HG03095 (cell line): Measurements from ENCODE around the gene MYOF.
"Not testable (repeated sequence)": the region's sequence is repeated elsewhere in the genome, so short reads cannot be mapped to it uniquely, and the experiment has no call there.

Experiments
- ATAC-seq: cut with Tn5 transposase; IDR thresholded peaks from one replicate; pipeline ENCODE4 v1.9.1; 2021; ENCODE audit warnings: moderate library complexity; ENCODE audit not compliant: unreplicated experiment

The MYOF gene

DNA sequence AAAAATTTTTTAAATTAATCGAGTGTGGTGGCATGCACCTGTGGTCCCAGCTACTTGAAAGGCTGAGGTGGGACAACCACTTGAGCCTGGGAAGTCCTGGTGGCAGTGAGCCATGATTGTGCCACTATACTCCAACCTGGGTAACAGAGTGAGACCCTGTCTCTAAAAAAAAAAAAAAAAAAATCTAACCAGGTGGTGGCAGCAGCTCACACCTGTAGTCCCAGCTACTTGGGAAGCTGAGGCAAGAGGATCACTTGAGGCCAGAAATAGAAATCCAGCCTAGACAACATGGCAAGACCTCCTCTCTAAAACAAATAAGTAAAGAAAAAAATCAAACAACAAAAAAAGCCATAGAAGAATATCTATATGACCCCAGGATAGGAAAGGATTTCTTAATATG, 3.6 kb upstream of the MYOF start:
- ATAC-seq, result no peak

DNA sequence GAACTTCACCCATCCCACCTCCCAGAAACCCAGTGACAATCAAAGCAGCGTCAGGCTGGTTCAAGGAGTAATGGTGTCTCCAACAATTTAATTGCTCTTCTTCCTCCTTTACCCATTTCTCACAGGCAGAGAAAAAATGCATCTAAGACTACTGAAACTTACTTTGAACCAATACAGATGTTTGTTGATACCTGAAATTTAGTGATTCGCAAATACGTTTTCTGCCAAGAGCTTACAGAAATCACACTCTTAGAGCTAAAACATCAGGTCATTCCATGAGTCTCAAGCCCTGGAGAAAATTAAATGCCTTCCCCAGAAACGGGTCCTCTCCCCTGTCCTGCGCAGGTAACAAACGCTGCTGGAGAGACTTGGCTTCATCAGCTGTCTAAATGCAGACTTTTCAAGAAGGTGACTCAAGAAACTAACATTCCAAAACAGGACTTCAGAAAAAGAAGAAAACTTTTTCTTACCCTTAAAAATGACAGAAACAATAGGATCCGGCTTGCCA, 443 bp downstream of the MYOF start:
- no peak for ATAC-seq

DNA sequence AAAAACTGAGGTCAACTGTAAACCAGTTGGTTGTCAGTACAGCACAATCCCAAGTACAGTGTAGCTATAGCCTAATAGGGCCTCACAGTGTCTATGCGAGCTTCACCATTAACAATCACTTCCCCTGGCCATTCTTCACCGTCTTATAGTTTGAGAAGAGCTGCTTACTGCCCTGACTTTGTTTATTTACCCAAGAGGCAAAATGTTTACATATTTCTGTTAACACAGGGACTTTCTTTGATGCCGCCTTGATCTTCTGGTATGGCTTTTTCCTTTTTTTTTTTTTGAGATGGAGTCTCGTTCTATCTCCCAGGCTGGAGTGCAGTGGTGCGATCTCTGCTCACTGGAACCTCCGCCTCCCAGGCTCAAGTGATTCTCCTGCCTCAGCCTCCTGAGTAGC, 3.3 kb downstream of the MYOF start:
- no peak for ATAC-seq

DNA sequence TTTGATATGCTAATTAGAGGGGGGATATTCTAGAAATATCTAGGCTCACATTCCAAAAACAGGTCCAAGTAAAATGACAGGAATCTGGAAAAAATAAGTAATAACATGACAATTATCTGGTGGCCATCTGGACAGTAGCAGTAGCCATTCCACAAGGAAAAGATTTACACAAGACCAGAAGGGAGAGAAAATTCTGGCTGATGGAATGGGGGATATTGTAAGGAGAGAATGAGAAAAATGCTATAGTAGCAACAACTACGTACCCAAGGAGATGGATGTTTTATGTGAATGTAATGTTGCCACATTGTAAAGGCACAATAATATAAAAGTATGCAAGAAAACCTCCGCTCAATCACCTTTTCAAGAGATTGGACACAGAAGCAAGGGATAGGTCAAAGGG, 5.4 kb downstream of the MYOF start:
- no peak for ATAC-seq

DNA sequence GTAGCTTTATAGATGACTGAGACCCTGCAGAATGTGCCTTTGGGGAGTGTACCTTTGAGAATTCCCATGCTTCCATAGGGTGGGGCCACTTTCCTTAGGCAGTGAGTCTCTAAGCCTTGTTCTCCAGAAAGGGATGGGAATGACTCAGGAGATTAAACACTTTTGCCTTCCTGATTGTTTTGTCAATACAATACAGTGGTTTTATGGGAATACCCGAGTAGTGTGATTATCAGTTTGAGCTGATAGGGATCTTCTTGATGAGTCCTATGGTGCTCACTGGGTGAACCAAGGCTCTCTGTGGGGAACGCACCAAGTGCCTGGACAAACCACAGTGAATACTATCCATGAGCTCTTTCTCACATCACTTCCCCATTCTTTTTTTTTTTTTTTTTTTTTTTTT, 6.3 kb downstream of the MYOF start:
- ATAC-seq, result no peak

DNA sequence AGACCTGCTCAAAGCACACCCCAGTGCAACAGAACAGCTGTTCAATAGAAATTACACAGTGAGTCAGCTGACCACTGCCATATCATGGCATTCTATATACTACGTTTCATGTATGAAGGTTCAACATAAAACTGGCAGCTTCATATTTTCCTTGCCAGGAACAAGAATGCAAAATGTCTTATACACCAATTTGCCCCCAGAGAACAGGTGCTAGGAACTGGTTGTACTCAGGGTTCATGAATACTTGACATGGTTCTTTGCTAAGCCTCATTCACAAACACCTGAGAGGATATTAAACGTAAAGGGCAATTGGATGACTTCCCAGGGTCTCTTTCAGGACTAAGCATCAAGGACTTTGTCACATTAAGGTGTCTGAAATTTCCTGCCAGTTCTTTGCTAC, 6.9 kb downstream of the MYOF start:
- no peak for ATAC-seq

DNA sequence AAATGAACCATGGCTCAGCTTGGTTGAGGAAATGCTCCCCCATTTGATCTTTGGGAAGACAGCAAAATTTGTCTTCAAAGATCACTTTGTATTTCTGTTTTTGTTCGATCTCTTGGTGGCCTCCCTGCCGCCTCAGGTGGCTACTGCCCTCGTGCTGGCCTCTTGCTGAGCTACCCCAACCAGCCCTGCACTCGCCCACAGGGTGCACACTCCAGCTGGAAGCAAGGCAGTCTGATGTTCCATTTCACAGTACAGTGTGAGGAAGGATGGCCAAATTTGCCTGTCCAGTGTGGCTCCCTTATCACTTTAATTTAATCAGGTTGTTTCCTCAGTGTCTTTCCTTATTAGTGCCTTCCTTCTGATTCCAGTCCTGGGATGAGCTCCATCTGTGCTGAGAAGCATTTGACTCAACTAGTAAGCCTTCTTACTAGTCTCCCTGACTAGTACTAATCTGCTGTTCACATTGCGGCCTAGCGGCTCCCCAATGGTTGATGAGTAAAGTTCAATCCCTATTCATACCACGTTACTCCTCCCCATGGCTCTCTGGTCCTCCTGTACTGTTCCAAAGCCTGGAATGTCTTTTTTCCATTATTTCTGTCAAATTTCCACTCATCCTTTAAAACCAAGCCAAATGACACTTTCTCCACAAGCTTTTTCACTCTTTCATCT, 8.2 kb downstream of the MYOF start:
- ATAC-seq, result no peak

DNA sequence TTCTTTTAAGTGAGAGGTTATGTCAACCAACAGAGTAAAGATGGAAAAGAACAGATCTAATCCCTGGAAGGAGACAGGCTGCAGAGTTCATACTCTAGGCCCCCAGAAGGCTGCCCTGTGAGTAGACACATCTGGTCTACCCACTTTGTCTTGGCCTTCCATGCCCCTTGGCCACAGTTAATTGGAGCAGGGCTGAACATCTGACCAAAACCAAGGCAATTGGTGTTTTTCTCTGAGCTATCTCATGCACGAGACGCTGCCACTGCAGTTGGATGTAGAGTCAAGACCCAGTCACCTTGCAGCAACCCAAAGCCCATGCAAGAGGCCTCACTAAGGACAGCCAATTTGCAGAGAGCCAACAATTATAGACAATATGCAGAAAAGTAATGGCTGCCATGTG, 9.0 kb downstream of the MYOF start:
- ATAC-seq, result no peak

DNA sequence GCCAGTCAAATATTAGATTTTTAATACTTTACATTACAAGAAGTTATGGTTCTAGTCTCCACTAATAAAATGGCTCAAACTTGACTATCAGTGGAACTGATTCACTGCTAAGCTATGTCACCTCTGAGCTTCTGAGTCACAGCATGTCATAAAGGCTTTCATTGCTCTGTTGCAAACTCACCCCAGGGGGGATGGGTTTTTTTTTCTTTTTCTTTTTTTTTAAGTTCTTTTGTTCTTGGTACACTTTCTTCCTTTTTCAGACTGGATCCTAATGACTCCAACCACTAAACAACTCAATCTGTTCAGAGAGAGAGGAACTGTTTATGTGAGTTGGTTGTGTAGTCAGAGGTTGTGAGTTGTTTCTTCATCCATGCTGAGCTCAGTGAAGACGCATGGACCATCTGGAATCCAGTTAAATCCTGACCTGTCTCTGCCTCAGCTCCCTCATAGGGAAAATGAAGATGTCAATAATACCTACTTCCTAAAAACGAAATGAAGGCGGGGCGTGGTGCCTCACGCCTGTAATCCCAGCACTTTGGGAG, 11.0 kb downstream of the MYOF start:
- no peak for ATAC-seq

DNA sequence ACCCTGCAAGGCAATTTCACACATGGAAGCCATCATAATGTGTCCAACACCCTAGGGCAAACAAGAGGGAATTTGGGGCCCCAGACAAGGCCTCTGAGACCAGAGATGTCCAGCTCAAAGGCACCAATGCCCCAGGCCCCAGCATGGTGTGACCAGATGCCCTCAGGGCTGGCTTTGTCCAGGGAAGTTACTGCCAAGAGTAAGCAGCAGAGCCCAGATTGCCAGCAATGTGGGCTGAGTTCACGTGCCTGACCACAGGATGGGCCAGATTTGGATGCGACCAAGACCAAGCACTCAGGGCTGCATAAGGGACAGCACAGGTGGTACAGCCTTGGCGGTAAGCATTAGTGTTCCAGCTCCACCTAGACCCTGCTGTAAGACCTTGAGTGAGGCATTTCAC, 12.7 kb downstream of the MYOF start:
- no peak for ATAC-seq

DNA sequence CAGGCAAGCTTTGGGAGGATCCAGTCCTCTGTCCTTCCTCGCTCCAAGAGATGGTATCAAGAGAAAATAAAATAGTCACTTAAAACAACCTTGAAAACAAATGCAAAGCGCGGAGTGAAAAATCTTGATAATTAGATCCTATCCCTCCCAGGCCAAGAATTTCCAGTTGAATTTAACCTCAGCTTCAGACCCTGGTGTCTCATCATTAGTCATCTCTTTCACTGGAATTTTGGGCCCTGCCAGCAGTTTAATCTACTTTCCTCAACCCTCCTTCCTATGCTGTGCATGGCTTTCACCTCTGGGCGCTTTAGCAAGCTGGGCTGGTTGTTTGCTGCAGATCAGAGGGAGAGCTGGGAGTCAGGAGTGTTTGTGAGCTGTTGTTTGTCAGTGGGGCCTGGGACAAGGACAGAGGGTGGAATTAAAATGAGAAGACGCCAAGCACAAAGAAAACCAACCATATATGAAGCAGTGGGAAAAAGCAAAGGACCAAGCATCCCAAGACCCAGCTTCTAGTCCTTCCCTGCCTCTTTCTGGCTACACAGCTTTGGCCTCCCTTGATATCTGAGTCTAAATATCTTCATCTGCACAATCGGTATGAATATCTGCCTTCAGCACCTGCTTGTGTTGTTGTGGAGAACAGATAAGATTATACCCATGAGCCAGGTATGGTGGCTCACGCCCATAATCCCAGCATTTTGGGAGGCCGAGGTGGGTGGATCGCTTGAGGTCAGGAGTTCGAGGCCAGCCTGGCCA, 13.5 kb downstream of the MYOF start:
- no peak for ATAC-seq

DNA sequence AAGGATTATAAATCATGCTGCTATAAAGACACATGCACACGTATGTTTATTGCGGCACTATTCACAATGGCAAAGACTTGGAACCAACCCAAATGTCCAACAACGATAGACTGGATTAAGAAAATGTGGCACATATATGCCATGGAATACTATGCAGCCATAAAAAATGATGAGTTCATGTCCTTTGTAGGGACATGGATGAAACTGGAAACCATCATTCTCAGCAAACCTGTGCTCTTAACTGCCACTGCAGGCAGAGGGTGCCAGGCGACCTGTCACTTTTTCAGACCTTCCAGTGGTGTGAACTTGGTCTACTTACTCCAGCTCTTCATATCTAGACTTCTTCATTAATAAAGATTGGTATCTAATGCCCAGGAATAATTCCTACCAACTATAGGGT, 14.5 kb downstream of the MYOF start:
- ATAC-seq, result not testable (repeated sequence)

DNA sequence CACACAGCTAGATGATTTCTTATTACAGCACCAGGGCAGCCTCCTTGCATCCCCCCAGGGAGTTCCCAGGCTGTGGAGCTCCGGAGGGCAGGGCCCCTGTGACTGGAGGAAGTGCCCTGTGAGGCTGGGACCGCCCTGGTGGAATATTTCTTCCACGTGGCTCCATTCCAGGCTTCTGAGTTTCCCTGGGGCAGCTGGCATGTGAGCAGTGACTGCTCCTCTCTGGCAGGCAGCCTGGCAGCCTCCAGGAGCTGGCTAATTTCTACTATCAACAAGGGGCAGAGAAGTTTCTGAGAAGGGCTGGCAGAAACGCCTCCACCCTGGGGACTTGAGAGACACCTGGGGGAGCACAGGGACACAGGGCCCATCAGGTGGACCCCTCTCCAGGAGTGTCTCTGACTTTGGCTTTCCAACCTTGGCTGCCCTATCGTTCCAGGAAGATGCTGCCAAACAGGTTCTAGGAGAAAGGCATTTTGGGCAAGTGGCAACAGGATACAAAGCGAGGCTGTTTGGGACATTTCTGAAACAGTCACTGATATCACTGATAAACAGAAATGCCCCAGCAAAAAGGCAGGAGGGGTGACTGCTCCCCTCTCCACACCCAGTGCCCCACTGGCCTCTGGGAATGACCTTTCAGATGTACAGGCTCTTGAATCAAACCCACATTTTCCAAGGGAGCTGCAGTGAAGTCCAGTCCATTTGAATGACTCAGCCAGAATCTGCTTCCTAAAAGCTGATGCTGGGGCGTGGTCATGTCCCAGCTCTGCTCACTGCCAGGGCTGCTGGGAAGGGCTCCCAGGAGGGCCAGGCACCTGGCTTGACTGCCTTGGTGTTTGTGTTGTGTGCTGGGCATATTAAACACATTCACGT, 16.1 kb downstream of the MYOF start:
- no peak for ATAC-seq

DNA sequence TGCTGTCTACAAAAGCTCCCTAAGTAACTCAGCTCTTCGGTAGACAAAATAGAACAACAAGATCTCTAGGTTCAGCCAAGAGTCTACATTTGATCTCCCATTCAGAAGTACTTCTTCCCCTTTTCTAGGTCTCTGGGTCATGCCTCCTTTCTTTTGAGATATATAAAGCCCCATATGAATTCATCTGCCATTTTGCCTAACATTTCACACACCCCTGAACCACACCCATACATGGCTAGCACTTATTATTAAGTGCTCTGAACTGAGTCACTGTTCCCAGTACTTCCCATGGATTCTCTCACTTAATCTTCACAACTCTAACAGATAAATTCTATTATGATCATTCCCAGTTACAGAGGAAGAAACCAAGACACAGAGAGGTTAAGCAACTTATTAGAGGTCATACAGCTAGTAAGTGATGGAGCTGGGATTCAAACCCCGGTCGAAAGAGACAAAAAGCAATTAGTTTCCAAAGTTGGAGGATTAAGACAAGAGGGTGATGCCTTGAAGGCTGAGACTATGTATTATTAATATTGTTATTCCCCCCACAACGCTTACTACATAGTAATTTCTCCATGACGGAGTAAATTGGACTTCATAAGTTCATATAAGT, 17.3 kb downstream of the MYOF start:
- no peak for ATAC-seq

DNA sequence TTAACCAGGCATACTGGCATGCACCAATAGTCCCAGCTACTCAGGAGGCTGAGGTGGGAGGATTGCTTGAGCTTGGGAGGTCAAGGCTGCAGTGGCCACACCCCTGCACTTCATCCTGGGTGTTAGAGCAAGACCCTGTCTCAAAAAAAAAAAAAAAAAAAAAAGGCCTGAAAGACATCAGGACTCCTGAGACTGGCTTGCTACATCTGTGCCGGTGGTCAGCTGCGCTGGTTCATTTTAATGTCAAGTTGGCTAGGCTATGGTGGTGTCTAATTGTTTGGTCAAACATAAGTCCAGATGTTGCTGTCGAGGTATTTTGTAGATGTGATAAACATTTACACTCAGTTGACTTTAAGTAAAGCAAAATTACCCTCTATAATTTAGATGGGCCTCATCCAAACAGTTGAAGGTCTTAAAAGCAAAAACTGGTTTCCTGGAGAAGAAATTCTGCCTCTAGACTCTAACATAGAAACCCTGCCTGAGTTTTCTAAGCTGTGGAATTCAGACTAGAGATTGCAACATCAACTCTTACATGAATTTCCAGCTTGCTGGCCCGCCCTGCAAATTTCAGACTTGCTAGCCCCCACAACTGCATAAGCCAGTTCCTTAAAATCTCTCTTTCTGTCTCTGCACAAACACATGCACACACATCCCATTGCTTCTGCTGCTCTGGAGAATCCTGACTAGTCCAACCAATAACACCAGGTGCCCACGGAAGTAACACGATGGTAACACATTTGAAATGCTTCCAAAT, 18.2 kb downstream of the MYOF start:
- no peak for ATAC-seq

DNA sequence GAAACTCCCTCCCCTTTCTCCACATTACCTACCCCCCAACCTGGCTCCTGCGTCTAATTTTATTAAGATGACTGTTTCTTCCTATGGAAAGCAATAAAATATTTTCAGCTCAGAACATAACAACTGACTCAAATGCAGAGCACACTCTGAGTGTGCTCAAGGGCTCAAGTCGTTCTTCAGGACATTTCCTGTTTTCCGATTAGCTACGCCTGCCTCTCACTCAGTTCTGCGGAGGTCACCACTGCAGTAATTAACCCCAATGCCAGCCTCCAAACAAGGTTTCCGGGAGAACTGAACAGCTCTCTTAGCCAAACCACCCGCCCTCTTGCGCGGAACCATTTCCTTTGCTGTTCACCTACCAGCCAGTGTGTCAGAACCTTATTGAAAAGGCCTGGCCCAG, 19.3 kb downstream of the MYOF start:
- ATAC-seq, result no peak

DNA sequence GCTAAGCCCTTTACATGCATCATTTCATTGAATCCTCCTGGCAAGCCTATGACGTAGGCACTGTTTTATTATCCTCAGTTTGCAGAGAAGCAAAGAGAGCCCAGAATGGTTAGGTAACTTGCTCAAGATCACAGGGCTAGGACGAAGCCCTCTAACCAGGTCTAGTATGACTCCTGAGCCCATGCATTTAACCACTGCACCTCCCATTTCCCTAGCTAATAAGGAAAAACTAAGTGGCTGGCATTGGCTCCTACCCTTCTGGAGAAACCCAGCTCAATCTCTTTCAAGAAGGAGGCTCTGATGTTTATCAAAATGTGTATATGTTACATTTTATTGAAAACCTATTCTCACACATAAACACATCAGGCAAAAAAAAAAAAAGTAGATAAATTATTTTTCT, 19.8 kb downstream of the MYOF start:
- ATAC-seq, result no peak

DNA sequence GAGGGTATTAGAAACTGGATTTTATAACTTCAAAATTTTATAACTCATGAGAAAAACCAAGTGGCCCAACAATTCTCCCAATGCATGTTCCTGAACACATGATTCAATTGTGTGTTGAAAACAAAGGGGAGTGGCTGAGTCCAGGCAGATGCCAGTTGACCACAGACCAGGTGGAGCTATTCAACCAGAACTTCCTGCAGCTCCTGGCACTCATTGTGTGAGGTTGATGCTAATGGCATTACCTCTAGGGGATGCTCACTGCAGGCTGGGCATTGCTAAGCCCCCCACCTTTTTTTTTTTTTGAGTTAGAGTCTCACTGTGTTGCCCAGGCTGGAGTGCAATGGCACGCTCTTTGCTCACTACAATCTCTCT, 20.3 kb downstream of the MYOF start:
- no peak for ATAC-seq

DNA sequence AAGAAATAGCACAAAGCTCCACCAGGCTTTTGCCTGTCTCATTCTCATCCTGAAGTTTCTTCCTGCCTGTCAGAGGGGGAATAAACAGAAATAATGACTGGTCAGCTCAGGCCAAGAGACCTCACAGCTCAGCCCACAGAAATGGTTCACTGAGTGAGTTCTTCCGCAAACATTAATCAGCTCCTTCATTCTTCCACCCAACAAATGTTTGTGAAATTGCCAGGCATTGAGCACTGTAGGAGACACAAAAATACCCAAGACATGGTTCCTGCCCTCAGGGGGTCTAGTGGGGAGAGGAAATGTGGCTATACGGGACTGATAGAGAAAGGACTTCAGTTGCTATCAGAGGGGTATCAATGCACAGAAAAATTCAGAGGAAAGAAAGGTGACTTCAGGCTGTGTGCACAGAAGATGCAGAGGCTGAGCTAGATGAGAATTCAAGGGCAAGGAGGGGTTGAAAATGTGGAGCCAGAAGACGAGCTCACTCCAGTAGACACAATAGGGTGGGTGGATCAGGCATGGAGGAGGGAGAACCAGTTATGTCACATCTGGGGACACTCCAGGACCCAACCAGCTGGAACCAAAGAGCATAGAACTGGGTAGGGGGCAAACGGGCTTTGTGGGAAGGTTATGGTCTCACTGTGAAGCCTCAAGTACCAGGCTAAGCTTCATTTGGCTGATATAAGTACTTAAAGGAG, 20.9 kb downstream of the MYOF start:
- no peak for ATAC-seq

DNA sequence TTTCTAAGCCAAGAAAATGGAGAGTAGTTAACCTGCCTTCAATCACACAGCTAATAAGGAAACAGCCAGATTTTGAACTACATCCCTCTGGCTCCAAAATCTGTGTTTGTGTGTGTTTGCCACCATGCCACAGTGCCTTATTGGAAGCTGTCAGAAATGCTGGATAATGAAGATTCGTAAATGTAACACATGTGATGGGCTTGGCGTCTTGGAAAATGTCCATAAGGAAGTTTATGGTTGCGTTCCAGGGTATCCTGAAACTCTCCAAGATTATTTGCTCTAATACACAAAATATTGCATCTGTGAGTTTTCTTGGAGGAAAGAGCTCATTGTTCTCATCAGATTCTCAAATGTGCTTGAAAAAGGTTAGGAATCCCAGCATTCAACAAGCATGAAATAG, 22.7 kb downstream of the MYOF start:
- no peak for ATAC-seq
